HG03095 (cell line): Measurements from ENCODE around the gene FGB.
A peak's percentile ranks its signal among the peaks of the same experiment; 100 is the strongest.
"Not testable (repeated sequence)": the region's sequence is repeated elsewhere in the genome, so short reads cannot be mapped to it uniquely, and the experiment has no call there.

ENCODE experiments used
- ATAC-seq: cut with Tn5 transposase; IDR thresholded peaks from one replicate; pipeline ENCODE4 v1.9.1; 2021; ENCODE audit warnings: moderate library complexity; ENCODE audit not compliant: unreplicated experiment

The FGB gene

DNA sequence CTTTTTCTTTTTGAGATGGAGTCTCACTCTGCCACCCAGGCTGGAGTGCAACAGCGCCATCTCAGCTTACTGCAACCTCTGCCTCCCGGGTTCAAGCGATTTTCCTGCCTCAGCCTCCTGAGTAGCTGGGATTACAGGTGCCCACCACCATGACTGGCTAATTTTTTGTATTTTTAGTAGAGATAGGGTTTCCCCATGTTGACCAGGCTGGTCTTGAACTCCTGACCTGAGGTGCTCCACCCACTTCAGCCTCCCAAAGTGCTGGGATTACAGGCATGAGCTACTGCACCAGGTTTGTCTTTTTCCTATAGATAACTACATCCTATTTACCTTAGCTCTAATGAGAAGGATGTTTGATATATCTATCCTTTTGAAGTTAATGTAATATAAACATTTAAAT is 31.5 kb downstream of the FGB start:
- ATAC-seq, result not testable (repeated sequence)

DNA sequence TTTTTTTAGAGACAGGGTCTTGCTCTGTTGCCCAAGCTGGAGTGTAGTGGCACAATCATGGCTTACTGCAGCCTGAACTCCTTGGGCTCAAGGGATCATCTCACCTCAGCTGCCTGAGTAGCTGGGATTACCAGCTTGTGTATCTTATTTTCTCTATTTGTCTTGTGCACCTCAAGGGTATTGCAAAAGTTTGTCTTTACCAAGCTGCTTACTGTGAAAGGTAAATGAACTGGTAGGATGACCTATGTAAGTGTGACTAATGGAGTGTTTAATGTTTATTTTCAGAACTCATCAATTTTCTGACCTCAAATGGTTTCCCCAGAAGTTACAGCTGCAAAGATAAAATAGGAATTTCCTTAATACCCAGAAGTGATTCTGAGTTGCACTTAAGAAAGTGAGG is 33.0 kb downstream of the FGB start:
- no peak for ATAC-seq

DNA sequence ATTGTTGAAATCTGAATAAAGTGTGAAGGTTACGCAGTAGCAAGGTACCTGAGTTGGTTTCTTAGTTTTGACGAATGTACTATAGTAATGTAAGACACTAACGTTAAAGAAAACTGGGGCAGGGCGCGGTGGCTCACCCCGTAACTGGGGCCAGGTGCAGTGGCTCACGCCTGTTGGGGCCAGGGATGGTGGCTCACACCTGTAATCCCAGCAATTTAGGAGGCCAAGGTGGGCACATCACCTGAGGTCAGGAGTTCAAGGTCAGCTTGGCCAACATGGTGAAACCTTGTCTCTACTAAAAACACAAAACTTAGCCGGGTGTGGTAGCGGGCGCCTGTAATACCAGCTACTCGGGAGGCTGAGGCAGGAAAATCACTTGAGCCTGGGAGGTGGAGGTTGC is 34.5 kb downstream of the FGB start:
- ATAC-seq, result not testable (repeated sequence)

DNA sequence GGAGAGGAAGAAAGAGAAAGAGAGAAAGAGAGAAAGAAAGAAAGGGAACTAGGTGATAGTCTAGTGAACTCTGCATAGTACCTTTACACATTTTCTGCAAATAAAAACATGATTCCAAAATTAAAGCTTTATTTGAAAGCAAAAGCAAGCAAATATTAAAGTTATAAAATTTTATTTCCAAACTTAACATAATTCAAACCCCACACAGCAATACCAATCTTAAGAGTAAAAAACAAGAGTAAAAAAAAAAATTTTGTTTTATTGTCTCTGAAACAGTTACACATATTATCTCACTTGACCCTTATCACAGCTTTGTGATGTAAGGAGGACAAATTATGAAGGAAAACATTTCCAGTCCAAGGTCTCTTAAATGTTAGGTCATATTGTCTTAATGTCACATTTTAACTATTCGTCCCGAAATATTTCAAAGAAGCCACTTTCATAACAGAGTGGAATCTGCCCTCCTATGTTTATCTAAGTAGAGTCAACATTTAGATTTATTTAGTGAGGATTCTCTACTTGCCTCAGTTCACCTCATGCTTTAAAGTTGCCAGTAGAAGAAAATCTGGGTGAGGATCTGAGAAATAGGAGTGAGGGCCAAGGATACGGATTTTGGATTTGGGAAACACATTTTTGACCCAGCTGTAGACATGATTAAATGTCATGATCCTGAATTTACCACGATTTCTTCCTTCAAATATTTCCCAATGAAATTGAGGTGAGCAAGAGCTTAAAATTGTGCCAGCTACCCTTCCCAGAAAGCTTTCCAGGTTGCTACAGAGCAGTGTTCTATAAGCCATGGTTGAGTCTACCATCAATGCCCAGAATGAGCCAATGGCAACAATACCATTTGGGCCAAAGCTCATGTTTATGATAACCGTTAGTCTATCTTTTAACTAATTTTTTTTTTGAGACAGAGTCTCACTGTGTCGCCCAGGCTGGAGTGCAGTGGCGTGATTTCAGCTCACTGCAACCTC is 35.3 kb downstream of the FGB start:
- ATAC-seq, result no peak

DNA sequence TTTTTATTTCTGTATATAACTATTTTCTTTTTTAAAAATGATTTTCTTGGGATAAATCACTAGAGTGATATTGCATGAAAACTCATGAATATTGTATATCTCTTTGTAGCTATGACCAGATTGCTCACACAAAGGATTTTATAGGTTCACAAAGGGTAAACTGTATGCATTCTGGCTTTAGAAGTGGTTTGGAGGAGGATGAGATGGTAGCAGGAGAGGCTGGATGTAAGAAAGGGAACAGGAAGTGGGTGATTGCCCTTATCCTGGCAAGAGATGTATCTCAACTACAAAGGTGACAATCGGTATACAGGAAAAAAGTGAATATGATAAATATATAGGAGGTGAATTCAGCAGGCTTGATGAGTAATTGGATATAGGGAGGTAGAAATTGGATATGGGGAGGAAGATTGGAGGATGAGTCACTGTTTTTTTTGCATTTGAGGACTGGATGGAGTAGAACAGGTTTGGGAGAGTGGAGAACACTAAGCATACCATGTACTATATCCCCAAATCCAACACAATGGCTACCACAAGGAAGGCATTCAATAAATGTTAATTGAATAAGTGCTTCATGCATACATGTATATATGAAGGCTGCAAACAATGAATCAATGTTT is 39.7 kb downstream of the FGB start:
- ATAC-seq, result no peak

DNA sequence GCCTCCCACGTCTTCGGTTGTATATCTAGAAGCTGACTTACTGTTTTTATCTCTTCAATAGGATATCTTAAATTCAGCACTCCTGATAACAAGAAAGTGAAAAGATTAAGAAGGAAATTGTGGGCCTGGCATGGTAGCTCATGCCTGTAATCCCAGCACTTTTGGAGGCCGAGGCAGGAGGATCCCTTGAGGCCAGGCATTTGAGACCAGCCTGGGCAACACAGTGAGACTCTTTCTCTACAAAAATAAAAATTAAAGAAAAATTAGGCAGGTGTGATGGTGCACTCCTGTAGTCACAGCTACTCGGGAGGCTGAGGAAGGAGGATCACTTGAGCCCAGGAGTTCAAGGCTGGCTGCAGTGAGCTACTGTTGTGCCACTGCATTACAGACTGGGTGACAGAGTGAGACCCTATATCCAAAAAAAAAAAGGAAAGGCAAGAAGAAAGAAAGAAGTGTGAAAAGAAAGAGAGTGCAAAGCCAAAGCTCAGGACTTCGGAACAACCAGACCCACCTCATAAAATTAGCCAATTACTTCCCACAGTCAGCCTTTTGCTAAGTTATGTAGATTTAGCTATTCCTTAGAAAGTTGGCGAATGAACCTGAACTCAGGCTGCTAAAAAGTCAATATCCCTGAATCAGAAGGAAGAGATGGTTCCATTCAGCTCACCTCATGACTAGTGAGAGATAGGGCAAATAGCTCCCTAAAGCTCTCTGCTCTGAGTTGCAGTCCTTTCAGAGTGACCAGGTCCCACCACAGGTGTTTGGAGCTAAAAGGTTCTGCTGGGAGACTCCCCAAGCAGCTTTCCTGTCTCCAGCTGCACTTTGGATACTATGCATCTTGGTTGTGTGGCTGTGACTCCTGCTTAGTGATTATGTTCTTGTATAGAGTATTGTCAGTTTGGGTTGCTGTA is 40.5 kb downstream of the FGB start:
- ATAC-seq, result no peak

DNA sequence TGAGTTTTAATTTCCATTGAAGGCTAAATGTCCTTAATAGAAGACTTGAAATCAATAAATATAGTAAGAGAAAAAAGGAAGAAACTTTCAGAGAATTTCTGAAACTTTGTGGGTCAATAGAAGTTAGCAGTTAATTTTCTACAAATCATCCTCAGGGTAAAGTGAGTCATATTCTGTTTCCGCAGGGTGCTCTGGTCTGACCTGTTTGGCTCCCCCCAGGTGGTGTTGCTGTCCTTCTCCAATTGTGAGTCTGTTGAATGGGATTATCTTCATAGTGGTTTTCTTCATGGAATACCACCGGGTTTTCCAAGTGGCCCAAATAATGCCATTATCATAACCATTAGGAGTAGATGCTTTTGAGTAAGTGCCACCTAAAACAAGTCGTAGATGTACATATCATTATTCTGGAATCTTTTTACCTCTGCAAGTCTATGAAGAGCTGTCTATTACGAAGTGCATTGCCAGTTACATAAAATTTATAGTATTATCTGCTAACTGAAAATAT is 41.9 kb downstream of the FGB start:
- no peak for ATAC-seq

DNA sequence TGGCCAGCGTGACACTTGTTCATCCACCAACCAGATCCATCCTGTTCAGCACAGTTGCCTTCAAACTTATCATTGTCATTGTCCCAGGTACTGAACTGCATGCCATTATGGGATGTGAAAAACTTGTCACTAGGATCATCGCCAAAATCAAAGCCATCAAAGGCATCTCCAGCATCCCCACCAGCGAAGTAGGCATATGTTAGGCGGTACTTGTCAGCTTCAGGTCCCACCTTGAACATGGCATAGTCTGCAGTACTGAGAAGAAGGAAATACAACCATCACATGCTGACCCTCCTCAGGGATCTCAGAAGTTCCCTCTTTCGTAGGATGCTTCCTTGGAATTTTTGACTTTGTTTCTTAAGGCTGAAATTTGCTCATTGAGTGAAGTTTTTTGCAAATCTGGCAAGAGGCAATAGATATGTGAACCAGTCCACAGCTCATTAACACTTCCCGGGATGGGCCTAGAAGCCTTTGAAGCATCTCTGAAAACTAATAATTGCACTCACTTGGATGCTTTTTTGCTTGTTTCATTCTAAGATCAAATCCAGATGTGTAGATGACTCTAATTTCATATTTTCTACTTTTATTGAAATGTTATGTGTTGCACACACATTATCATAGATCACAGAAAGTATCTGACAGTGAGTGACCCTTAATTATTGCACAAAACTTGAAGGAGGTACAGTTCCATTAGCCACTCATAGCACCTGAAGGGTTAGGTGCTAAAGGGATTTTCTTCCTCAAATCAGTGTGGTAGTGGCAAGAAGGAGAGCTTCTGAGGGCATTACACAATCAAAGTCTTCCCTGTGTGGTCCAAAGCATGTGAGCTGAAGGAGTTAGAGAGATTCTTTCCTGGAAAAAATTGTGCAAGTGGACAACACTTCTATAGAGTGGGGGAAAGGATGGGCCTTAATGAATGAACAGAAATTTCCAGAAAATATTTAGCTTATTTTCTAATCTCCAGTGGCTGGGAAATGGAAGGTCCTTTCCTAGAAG is 44.2 kb downstream of the FGB start:
- no peak for ATAC-seq

DNA sequence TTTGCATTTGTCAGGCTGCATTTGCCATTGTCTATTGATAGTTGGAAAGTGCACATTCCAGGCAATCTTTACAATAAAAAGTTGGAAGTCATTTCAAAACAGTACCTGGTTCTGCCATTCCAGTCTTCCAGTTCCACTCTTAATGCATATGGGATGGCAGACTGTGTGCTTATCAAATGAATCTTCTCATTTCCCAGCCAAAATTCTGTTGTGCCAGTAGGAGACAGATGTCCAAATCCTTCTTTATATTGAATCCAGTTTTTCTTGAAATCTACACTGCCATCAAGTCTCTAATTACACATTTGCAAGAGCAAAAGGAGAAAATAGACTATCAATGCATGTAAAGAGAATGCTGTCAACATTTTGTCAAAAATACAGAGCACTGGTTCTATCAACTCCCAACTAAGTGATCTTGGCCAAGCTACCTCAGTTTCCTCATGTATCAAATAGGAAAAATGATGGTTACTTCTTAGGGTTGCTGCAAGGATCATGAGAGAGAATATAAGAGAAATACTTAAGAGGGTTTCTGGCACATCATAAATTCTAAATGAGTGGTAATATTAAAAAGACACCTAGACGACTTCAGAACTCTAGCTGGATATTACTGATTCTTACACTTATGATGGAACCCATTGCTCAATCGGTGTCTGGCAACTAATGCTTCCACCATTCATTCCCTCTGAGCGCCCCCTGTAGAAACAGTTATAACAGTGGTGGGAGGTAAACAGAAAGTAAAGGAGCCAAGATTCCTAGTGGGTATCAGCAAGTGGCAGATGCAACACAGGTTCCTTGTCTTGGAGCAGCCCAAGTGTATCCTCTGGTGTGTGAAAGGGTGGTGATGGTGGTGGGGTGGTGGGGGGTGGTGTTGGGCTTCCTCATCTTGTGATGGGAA is 45.8 kb downstream of the FGB start:
- ATAC-seq, result no peak

DNA sequence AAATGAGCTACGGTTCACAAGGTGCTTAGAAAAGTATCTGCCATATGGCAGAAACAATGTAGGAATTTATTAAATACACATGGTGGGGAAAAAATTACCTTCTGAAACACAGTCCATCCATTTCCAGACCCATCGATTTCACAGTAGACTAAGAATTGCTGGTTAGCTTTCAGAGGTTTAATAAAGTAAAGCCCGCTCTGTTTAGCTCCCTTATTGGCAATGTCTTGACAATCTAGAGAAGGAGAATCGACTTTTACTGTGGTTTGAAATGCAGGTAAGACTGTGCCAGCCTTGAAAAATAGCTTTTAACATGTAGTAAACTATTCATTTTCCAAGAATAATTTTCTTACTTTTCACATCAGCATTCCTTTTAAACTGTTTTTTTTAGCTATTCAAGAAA is 46.7 kb downstream of the FGB start:
- no peak for ATAC-seq

DNA sequence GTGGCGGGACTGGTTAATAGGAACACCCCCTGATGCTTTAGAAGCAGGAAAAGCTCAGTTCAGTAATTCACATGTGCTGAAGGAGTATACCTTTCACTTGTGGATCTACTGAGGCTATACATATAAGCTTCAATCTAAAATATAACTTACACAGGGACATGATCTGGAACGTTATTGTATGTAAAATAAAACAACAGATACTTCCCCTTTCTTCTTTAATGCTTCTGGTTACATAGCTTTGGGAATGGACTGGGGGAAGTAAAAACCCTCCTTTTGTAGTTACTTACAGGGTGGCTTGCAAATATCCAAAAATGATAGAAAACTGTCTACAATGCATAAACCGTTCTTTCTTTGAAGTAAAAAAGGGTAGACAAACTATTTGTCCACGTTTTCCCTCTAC is 47.8 kb downstream of the FGB start:
- no peak for ATAC-seq

DNA sequence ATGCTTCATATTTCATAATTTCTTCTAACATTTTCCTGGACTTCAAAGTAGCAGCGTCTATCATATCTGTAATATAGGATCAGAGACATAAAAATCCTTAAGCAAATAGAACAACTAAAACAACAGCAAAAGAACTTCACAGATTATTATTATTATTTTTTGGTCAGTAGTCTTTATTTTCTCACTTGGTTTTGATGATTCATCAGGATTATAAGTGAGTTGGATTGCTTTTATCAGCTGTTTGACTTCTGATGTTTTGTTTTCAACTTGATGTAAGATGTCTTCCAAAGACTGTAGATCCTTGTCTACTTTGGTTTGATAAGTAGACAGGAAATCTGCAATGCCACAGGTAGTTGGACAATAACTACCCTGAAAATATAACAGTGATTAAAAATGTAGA is 49.0 kb downstream of the FGB start:
- no peak for ATAC-seq

DNA sequence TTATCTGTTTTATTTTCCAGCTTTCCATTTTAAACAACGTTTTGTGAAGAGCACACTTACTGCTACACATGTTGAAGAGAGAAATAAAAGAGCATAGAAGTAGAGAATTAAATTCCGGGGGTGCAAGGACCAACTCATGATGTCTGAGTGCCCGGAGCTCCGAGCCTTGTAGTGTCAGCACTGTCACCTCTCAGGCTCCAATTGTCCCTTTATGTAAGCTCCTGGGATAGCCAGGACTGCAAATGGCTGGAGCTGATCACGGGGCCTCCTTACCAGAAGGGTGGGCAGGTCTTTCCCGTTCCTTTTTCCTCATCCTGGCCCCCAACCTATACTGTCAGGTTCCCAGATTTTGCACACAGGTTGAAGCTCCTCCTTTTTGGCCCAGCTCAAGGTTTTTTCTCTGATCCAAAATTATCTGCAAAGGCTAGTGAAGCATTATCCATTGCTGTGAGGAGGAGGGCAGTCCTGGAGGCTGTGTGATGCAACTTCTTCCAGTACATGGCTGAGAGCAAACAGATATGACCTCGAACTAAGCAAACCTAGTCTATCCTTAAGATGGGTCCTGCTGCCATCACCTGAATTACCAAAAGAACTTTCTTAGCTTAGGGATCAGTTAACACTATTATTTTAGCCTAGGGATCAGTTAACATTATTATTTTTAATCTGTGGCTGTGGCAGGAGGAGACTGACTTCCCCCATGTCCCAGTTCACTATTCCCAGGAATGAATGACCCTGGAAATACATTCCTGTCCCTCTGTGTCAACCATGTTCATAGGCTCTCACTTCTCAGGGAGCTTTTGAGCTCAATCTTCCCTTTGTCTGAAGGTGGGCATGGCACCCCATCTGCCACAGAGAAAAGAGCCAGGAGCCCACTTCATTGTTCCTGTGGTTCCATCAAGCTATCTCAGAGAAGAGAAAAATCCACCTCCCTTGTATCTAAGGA is 49.9 kb downstream of the FGB start, which contains the start of gene FGG:
Gene FGG (minus strand): TSS at position 185 of the 943 bp plus-strand sequence. CDS start 47 bp downstream, at position 138.
- no peak for ATAC-seq

DNA sequence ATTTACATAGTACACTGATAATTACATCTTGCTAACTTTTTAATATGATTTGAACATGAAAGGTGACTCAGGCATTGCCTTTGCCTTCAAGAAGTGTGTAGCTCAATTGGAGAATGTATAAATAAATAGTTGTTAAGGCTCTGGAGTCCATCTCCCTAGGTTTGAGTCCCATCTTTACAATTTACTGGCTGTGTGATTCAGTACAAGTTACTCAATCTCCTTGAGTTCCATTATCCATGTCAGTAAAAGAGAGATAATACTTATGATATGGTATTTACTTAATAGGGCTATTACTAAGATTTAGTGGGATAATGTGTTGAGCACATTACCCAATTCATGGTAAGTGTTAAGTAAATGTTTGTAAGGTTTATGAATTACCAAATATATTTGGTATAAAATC is 51.5 kb downstream of the FGB start:
- ATAC-seq, result no peak

DNA sequence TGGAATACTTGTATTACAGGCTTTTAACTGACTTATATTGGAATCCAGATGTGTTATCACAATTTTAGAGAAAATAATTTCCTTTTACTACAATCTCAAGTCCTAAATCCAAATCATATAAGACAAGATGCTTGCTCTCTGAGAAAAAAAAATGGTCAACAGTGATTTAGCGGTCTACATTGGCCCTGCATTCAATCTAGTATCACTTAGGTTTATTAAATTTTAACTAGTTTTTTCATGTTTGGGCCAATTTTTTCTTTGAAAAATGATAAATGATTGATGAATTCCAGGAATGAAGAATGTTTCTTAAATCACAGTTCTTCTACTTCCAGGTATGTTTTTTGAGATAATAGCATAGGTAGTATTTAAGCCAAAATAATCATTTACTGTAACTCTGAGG is 52.4 kb downstream of the FGB start:
- no peak for ATAC-seq

DNA sequence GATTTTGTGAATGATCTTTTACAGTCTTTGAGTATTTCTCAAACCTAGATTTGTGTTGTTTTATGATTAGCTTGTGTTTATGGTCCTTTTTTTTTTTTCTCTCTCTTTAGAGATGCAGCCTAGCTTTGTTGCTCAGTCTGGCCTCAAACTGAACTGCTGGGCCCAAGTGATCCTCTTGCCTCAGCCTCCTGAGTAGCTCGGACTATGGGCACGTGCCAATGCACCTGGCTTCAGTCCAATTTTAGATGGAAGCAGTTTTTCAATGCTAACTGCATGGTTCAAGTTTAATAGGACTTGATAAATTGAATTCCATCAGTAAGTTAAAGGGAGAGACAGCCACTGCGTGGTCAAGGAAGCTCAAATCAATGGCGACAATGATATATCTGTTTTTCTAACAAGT is 53.5 kb downstream of the FGB start:
- ATAC-seq, result no peak

DNA sequence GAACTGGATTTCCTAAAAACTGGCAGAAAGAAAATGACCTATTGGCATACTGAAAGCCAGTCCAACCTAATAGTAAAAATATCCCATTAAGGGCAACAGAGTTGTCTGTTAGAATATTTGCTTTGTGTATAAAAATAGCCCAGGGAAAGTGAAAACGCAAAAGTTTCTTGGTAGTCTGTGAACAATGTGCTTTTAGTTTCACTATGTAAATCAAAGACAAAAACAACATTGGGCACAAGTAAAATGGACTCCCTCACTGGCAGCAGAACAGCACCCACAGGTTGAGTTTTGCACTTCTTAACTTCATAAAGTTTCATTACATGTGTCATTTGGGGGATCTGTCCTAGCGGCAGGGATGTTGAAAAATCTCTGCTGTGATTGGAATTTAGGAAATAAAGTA is 53.9 kb downstream of the FGB start:
- ATAC-seq, result peak; percentile 95

DNA sequence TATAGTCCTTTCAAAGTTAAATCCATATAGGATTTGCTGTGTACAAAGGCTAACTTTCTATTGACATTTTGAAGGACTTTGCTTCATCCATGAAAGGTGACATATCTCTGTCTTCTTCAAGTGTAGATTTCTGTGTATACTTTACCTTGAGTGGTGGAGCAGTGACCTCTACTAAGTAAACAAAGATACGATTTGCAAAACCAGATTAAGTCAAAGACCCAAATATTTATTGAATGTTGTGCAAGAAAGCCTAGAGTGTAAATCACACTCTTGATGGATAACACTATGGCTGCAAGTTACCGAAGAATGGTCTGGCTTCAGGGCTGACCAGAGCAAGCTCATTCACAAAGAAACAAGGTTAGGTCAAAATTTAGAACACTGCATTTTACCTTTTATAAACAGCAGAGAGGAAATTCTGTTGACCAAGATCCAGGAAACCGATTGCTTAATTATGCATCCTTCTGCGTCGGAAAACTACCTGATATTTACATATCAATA is 55.1 kb downstream of the FGB start:
- no peak for ATAC-seq
